ENCODE data around the gene HCAR3.
"Not testable (repeated sequence)": the region's sequence is repeated elsewhere in the genome, so short reads cannot be mapped to it uniquely, and the experiment has no call there.

Gene HCAR3

DNA sequence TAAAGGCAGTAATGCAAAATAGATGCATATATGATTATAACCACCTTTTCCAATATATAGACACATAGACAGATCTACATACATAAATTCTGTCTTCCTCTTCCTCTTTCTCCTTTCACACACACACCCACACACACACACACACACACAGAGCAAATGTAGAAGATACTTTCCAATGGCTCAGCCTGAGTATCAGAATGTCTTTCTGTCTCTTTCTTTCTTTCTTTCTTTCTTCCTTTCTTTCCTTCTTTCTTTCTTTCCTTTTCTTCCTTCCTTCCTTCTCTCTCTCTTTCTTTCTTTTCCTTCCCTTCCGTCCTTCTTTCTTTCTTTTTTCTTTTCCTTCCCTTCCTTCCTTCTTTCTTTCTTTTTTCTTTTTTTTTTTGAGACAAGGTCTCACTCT, 5.3 kb downstream of the HCAR3 start:
- H3K4me1 ChIP-seq (ENCODE audit: control insufficient read depth, low read length); H4K20me1 ChIP-seq (ENCODE audit: control insufficient read depth, insufficient read depth, low read depth, low read length); H3K27ac ChIP-seq (ENCODE audit: low read depth, low read length); H3K4me2 ChIP-seq (ENCODE audit: low read length); H3K27me3 ChIP-seq (ENCODE audit: control insufficient read depth, low read length); H3K79me2 ChIP-seq (ENCODE audit: control insufficient read depth, low read length); H3K9me3 ChIP-seq (ENCODE audit: control insufficient read depth, insufficient read depth, low read length); H3F3A ChIP-seq (ENCODE audit: control insufficient read depth, insufficient read depth); H3K4me3 ChIP-seq (ENCODE audit: low read length); H3K36me3 ChIP-seq (ENCODE audit: control insufficient read depth, low read length); H3K9me2 ChIP-seq (replicated peaks; ENCODE audit: control insufficient read depth, low read length): not testable (repeated sequence)

DNA sequence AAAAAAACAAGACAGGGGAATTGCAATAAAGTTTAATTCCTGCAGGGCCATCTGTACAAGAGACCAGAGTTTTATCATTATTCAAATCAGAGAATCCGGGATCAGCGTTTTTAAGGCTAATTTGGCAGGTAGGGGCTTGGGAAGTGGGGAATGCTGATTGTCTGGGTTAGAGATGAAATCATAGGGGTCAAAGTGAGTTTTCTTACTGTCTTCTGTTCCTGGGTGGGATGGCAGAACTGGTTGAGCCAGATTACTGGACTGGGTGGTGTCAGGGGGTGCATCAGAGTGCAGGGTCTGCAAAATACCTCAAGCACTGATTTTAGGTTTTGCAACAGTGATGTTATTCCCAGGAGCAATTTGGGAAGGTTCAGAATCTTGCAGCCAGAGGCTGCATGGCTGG, 6.3 kb downstream of the HCAR3 start:
- not testable (repeated sequence) for H3K9me3 ChIP-seq (ENCODE audit: control insufficient read depth, insufficient read depth, low read length); H3F3A ChIP-seq (ENCODE audit: control insufficient read depth, insufficient read depth); H3K27me3 ChIP-seq (ENCODE audit: control insufficient read depth, low read length); H3K79me2 ChIP-seq (ENCODE audit: control insufficient read depth, low read length); H3K36me3 ChIP-seq (ENCODE audit: control insufficient read depth, low read length); H4K20me1 ChIP-seq (ENCODE audit: control insufficient read depth, insufficient read depth, low read depth, low read length); H3K27ac ChIP-seq (ENCODE audit: low read depth, low read length); H3K4me1 ChIP-seq (ENCODE audit: control insufficient read depth, low read length); H3K4me3 ChIP-seq (ENCODE audit: low read length); H3K4me2 ChIP-seq (ENCODE audit: low read length); H3K9me2 ChIP-seq (replicated peaks; ENCODE audit: control insufficient read depth, low read length)

DNA sequence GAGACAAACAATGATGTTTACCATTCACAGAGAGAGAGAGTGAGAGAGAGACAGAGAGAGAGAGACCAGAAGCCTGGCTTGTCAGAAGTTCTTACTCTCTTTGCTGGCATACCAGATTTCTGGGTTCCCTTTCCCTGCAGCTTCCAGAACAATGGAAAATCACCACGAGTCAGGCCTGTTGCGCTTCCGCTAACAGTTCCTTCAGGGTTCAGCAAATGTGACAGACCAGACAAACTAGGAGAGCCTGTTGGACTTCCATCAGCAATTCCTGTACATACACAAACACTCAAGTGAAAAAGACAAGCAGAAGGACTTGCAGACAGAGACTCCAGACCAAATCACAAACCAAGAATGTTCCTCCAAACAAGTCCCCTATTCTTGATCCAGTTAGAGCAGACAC, 7.3 kb downstream of the HCAR3 start:
- H3K36me3 ChIP-seq (ENCODE audit: control insufficient read depth, low read length); H3K4me1 ChIP-seq (ENCODE audit: control insufficient read depth, low read length); H3K79me2 ChIP-seq (ENCODE audit: control insufficient read depth, low read length); H3F3A ChIP-seq (ENCODE audit: control insufficient read depth, insufficient read depth); H4K20me1 ChIP-seq (ENCODE audit: control insufficient read depth, insufficient read depth, low read depth, low read length); H3K27ac ChIP-seq (ENCODE audit: low read depth, low read length); H3K9me3 ChIP-seq (ENCODE audit: control insufficient read depth, insufficient read depth, low read length); H3K4me2 ChIP-seq (ENCODE audit: low read length); H3K27me3 ChIP-seq (ENCODE audit: control insufficient read depth, low read length); H3K9me2 ChIP-seq (replicated peaks; ENCODE audit: control insufficient read depth, low read length); H3K4me3 ChIP-seq (ENCODE audit: low read length): not testable (repeated sequence)

DNA sequence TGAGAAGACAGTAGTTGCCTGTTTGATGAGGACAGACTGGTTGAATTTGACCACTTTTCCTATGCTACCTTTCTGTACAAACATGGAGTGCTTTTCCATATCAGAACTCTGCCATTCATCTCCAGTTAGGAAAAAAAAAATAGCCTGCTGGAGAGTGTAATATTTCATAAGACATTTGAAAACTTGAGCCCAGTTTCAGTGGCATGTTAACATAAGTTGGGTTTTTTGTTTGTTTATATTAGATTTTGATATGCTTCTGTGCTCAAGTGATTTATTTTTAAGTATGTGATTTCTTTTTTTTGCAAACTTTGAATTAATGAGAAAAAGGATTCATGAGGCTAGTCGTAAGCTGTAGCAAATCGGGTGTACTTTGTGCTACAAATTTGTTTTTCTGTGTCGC, 12.8 kb downstream of the HCAR3 start:
- H3F3A ChIP-seq (ENCODE audit: control insufficient read depth, insufficient read depth); H3K27ac ChIP-seq (ENCODE audit: low read depth, low read length); H3K4me3 ChIP-seq (ENCODE audit: low read length); H3K36me3 ChIP-seq (ENCODE audit: control insufficient read depth, low read length); H3K4me2 ChIP-seq (ENCODE audit: low read length); H3K4me1 ChIP-seq (ENCODE audit: control insufficient read depth, low read length); H3K27me3 ChIP-seq (ENCODE audit: control insufficient read depth, low read length); H3K9me3 ChIP-seq (ENCODE audit: control insufficient read depth, insufficient read depth, low read length); H3K9me2 ChIP-seq (replicated peaks; ENCODE audit: control insufficient read depth, low read length); H4K20me1 ChIP-seq (ENCODE audit: control insufficient read depth, insufficient read depth, low read depth, low read length); H3K79me2 ChIP-seq (ENCODE audit: control insufficient read depth, low read length): not testable (repeated sequence)

DNA sequence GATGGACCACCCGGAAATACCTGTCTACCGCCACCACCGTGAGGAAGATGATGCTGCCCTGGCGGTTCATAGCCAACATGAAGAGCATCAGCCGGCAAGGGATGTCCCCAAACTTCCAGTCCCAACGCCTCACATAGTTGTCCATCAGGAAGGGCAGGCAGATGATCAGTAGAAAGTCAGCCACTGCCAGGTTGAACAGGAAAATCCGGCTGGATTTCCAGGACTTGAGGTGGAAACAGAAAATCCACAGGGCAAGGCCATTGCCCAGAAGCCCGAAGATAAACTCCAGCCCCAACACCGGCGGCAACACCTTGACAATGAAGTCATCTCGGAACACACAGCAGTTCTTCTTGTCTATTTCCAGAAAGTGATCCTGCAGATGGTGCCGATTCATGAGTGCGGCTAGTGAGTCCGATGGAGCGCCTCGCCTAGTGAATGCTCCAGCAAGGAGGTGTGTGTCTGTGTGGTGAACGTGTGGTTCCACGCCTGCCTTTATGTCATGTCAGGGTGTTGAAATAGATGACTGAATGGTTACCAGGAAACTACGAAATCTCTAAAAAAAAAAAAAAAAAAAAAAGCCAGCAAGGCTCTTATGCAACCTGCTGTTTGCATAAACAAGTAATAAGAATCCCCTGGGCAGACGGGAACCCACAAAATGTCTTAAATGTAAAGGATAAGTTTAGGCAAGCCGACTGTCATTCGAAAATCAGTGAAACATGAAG, 13.6 kb downstream of the HCAR3 start, which contains the start of gene HCAR2:
TSS of gene HCAR2 (minus strand) at position 468 of the 722 bp plus-strand sequence. CDS start at position 394, 74 bp downstream.
- H3F3A ChIP-seq (ENCODE audit: control insufficient read depth, insufficient read depth); H3K4me3 ChIP-seq (ENCODE audit: low read length); H3K9me3 ChIP-seq (ENCODE audit: control insufficient read depth, insufficient read depth, low read length); H3K9me2 ChIP-seq (replicated peaks; ENCODE audit: control insufficient read depth, low read length); H3K27ac ChIP-seq (ENCODE audit: low read depth, low read length); H4K20me1 ChIP-seq (ENCODE audit: control insufficient read depth, insufficient read depth, low read depth, low read length); H3K4me1 ChIP-seq (ENCODE audit: control insufficient read depth, low read length); H3K79me2 ChIP-seq (ENCODE audit: control insufficient read depth, low read length); H3K4me2 ChIP-seq (ENCODE audit: low read length); H3K36me3 ChIP-seq (ENCODE audit: control insufficient read depth, low read length); H3K27me3 ChIP-seq (ENCODE audit: control insufficient read depth, low read length): not testable (repeated sequence)

DNA sequence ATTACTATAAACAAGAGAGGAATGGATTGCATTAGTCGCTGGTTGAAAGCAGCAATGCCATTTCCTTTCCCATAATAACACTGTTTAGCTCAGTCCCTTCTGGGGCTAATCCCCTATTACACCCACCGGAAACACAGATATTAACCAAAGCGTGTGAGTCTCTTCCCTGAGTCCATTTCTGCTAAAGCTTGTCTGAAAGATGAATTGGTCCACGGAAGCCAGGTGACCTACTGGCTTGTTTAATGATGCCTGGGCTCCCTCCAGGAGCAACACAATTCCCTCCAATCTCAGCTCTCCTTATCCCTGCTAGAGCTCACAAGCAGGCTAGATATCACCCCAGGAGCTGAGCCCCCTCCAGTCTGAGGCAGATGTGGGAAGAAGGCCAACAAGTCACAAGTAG, 15.1 kb downstream of the HCAR3 start:
- not testable (repeated sequence) for H3K9me3 ChIP-seq (ENCODE audit: control insufficient read depth, insufficient read depth, low read length); H3K4me3 ChIP-seq (ENCODE audit: low read length); H3K4me1 ChIP-seq (ENCODE audit: control insufficient read depth, low read length); H3K27me3 ChIP-seq (ENCODE audit: control insufficient read depth, low read length); H4K20me1 ChIP-seq (ENCODE audit: control insufficient read depth, insufficient read depth, low read depth, low read length); H3K36me3 ChIP-seq (ENCODE audit: control insufficient read depth, low read length); H3K79me2 ChIP-seq (ENCODE audit: control insufficient read depth, low read length); H3K4me2 ChIP-seq (ENCODE audit: low read length); H3K27ac ChIP-seq (ENCODE audit: low read depth, low read length); H3K9me2 ChIP-seq (replicated peaks; ENCODE audit: control insufficient read depth, low read length); H3F3A ChIP-seq (ENCODE audit: control insufficient read depth, insufficient read depth)

DNA sequence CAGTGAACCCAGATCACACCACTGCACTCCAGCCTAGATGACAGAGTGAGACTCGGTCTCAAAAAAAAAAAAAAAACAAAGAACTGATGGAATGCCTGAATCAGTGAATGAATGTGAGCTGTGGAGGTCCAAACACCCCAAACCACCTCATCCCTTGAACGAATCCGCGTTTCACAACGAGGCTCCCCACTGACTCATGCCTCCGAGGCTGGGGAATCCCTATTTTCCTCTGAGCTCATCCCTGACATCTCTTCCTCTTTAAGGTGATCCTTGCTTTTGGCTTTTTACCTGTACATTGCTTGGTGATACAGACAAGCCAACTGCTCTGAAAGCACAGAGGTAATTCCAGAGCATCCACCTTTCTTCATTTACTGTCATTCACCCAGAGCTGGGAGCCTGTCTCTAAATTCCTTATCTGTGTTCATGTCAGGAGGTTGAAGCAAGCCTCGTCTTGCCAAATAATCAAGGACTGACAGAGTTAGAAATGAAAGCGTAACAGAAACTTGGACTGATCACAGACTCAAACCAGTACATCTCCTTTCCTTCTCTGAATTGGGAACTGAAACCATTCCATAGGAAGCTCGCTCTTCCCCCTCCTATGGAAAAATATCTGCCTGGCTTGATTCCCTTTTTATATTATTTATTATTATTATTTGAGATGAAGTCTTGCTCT, 16.4 kb downstream of the HCAR3 start:
- H3K4me2 ChIP-seq (ENCODE audit: low read length); H3K9me3 ChIP-seq (ENCODE audit: control insufficient read depth, insufficient read depth, low read length); H3K36me3 ChIP-seq (ENCODE audit: control insufficient read depth, low read length); H3K4me3 ChIP-seq (ENCODE audit: low read length); H4K20me1 ChIP-seq (ENCODE audit: control insufficient read depth, insufficient read depth, low read depth, low read length); H3K27ac ChIP-seq (ENCODE audit: low read depth, low read length); H3K27me3 ChIP-seq (ENCODE audit: control insufficient read depth, low read length); H3K4me1 ChIP-seq (ENCODE audit: control insufficient read depth, low read length); H3K9me2 ChIP-seq (replicated peaks; ENCODE audit: control insufficient read depth, low read length); H3F3A ChIP-seq (ENCODE audit: control insufficient read depth, insufficient read depth); H3K79me2 ChIP-seq (ENCODE audit: control insufficient read depth, low read length): not testable (repeated sequence)

DNA sequence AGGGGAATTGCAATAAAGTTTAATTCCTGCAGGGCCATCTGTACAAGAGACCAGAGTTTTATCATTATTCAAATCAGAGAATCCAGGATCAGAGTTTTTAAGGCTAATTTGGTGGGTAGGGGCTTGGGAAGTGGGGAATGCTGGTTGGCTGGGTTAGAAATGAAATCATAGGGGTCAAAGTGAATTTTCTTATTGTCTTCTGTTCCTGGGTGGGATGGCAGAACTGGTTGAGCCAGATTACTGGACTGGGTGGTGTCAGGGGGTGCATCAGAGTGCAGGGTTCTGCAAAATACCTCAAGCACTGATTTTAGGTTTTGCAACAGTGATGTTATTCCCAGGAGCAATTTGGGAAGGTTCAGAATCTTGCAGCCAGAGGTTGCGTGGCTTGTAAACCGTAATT, 19.7 kb downstream of the HCAR3 start:
- H3K27ac ChIP-seq (ENCODE audit: low read depth, low read length); H3K4me1 ChIP-seq (ENCODE audit: control insufficient read depth, low read length); H3K27me3 ChIP-seq (ENCODE audit: control insufficient read depth, low read length); H4K20me1 ChIP-seq (ENCODE audit: control insufficient read depth, insufficient read depth, low read depth, low read length); H3K4me3 ChIP-seq (ENCODE audit: low read length); H3K36me3 ChIP-seq (ENCODE audit: control insufficient read depth, low read length); H3K9me2 ChIP-seq (replicated peaks; ENCODE audit: control insufficient read depth, low read length); H3F3A ChIP-seq (ENCODE audit: control insufficient read depth, insufficient read depth); H3K4me2 ChIP-seq (ENCODE audit: low read length); H3K79me2 ChIP-seq (ENCODE audit: control insufficient read depth, low read length); H3K9me3 ChIP-seq (ENCODE audit: control insufficient read depth, insufficient read depth, low read length): not testable (repeated sequence)

Measured in DOHH2 (cell line).